A549 (cell line): ENCODE measurements around the gene NSD1.

Experiments
- BHLHE40 ChIP-seq: IDR thresholded peaks from 2 replicates; pipeline ENCODE4 v1.6.1; 2012; ENCODE audit warnings: low read depth, low read length, inconsistent platforms
- CBX8 ChIP-seq: fragments of 200-600 bp; sonication (generic); IDR thresholded peaks from 2 replicates; pipeline ENCODE4 v1.6.1; 2016
- CHD4 ChIP-seq: fragments of 200-600 bp; sonication (generic); IDR thresholded peaks from 2 replicates; pipeline ENCODE4 v1.6.1; 2016; ENCODE audit warnings: antibody characterized with exemption, mild to moderate bottlenecking, borderline replicate concordance
- KDM5A ChIP-seq: fragments of 200-600 bp; sonication (generic); IDR thresholded peaks from 2 replicates; pipeline ENCODE4 v1.6.1; 2016; ENCODE audit warnings: antibody characterized with exemption, mild to moderate bottlenecking
- POLR2A ChIP-seq: IDR thresholded peaks from 2 replicates; pipeline ENCODE4 v1.6.1; 2012; ENCODE audit warnings: mild to moderate bottlenecking, low read length
- RAD21 ChIP-seq, 2 experiments: fragments of >200 bp in 1 of 2; sonication (Bioruptor Twin) in 1 of 2; formaldehyde crosslinking in 1 of 2; IDR thresholded peaks in 1 of 2; conservative IDR thresholded peaks in 1 of 2; 2 replicates in 1 of 2; 3 replicates in 1 of 2; pipeline ENCODE4 v1.6.1; 2012 to 2018; ENCODE audit warnings: inconsistent platforms in 1 of 2
- ZC3H11A ChIP-seq: fragments of 450-650 bp; IDR thresholded peaks from 2 replicates; pipeline ENCODE4 v1.6.1; 2014; ENCODE audit warnings: antibody characterized with exemption, mild to moderate bottlenecking
- TF ChIP-seq, protein P1 (sequence below): fragments of >200 bp; sonication (Bioruptor Twin); formaldehyde crosslinking; IDR thresholded peaks from 3 replicates; pipeline ENCODE4 v1.5.1; 2016

DNA sequence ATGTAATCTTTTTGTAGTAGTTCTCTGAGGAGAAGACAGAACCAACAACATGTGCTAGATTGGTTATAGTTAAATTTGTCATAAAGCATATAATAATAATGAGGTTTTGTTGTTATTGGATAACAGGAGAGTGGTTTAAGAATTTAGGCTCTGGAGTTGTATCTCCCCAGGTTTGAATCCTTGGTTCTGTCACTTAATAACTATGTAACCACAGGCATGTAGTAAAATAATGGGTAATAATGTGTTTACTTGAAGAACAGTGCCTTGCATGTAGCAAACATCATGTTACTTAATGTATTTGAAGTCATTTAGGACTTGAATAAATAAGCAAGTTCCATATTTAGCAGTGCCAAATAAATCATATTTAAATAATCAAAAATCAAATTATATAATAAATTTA lies 55.8 kb downstream of the NSD1 start:
- TF ChIP-seq CHD4, result no peak
- TF ChIP-seq KDM5A, result no peak
- no peak for TF ChIP-seq CBX8
- TF ChIP-seq POLR2A, result no peak
- TF ChIP-seq, protein P1, sequence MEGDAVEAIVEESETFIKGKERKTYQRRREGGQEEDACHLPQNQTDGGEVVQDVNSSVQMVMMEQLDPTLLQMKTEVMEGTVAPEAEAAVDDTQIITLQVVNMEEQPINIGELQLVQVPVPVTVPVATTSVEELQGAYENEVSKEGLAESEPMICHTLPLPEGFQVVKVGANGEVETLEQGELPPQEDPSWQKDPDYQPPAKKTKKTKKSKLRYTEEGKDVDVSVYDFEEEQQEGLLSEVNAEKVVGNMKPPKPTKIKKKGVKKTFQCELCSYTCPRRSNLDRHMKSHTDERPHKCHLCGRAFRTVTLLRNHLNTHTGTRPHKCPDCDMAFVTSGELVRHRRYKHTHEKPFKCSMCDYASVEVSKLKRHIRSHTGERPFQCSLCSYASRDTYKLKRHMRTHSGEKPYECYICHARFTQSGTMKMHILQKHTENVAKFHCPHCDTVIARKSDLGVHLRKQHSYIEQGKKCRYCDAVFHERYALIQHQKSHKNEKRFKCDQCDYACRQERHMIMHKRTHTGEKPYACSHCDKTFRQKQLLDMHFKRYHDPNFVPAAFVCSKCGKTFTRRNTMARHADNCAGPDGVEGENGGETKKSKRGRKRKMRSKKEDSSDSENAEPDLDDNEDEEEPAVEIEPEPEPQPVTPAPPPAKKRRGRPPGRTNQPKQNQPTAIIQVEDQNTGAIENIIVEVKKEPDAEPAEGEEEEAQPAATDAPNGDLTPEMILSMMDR, result no peak
- TF ChIP-seq BHLHE40, result no peak
- TF ChIP-seq RAD21 (conservative IDR thresholded peaks at IDR 0.05 in 1 of 2, IDR thresholded peaks at IDR 0.05 in 1 of 2), result no peak
- no peak for TF ChIP-seq ZC3H11A
